HUDEP-2 (cell line): ENCODE data around the gene CAP1.

Experiments
- DNase-seq, 76 experiments: peaks; one replicate each; lab custom pipeline; 2025; ENCODE audit not compliant: unreplicated experiment in 76 of 76; lab: John Stamatoyannopoulos, UW

CAP1 gene

GRCh38 chr1:40057310-40058030 lies 16.9 kb downstream of the CAP1 start:
- peak in 60 of 76 experiments; percentile 7 to 91 (median 65) for DNase-seq

DNA sequence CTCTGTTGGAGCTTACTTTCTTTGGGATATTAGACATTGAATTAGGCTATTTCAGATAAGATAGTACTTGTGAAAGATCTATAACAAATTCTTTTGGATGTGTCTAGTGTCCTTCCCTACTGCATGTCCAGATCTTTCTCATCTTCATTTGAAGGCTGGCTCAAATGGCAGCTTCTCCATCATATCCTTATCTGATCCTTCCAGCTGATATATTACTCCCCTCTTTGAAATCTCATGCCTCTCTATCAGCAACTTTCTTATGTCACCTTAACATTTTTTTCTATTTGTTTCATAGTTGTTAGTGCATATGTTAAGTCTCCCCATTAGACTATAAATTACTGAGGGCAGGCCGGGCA lies 17.5 kb downstream of the CAP1 start:
- DNase-seq = peak in 2 of 76 experiments; percentile 5 to 7

DNA sequence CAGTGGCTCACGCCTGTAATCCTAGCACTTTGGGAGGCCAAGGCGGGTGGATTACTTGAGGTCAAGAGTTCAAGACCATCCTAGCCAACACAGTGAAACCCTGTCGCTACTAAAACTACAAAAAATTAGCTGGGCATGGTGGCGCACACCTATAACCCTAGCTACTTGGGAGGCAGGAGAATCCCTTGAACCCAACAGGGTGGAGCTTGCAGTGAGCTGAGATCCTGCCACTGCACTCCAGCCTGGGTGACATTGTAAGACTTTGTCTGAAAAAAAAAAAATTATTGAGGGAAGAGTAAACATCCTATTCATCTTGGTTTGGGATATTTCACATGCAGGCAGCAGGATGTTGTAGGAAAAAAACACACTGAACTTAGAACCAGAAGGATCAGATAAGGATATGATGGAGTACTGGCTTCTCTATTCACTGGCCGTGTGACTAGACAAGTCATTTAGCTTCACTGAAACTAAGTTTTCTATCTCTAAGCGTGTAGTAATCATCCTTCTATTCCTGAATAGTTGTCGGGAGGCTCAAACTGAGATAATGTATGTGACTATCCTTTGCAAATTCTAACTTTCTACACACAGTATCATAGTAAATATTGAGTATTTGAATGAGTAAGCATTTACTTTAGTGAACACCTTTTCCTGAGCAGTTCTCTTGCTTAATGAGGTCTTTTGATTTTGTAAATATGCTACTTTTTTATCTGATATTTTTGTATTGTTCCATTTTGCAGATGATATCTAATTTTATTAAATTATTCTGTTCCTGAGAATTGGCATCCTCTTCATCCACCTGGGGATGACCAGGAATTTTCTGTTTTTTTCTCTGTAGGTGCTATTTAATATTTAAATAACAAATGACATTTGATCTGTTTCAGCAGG lies 18.2 kb downstream of the CAP1 start:
- no peak for DNase-seq

DNA sequence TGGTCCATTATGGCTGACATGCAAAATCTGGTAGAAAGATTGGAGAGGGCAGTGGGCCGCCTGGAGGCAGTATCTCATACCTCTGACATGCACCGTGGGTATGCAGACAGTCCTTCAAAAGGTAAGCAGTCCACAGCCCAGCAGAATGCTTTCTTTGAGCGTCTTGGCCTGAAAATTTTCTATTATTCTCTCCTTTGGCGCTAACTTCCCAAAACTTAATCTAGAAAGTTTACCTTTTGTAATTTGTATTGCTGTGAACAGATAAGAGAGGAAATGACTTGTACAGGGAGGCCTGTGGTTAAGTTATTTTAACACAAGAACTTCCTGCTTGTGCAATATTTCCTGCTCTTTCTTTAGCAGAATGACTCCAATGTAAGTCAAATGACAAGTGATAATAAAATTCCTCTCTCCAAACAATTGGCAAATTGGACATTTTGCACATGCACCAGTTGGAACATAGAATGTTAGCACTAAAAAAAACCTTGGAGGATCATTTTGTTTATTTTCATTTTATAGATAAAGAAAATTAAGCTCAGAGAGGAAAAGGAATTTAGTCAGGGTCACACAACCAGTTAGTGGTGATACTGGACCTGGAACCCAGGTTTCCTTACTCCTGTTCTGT lies 18.9 kb downstream of the CAP1 start:
- DNase-seq = peak in 6 of 76 experiments; percentile 2 to 39 (median 12)

GRCh38 chr1:40059960-40060750 lies 19.6 kb downstream of the CAP1 start:
- no peak for DNase-seq

- DNase-seq = no peak
These were observed 24.4 kb downstream of the CAP1 start for GRCh38 chr1:40064797-40065499.

- no peak for DNase-seq
These were observed 26.5 kb downstream of the CAP1 start for GRCh38 chr1:40067023-40067422.

GRCh38 chr1:40067851-40068250 lies 27.3 kb downstream of the CAP1 start:
- DNase-seq = peak in 1 of 76 experiments; percentile 1

DNA sequence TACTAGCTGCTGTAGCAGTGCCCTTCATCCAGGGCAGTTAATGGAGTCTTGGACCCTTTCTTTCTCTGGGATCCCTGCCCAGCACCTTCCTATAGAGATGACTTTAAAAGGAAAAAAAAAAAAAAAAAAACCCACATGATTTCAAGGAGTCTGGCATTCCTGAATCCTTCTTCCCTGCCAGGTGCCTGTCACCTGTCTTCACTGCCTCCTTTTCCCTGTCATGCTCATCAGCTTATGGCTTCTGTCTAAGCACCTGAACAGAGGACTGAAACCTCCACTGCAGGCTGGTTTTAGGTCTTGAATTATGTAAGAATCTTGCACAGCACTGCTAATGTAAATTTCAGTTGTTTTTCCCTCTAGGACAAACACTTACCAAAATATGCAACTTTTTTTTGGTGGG lies 31.6 kb downstream of the CAP1 start:
- no peak for DNase-seq

- no peak for DNase-seq
These were observed 32.5 kb downstream of the CAP1 start for GRCh38 chr1:40073062-40073461.

DNA sequence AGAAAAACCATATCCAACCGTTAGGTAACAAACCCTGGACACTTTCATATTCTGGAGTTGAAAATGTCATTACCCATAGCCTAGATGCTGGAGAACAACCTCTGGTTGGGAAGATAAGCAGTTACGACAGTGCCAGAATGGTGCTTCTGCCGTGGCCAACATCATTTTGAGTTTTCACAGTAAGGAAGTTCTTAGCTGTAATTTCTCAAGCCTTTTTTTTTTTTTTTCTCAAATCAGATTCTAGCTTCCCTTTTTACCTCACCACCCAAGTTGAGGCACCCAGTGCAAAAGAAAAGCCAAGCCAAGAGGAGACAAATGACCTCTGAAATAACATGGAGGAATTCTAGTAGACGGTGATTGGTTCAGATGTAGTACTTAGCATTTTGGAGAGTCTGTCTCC lies 34.7 kb downstream of the CAP1 start:
- DNase-seq = no peak

DNA sequence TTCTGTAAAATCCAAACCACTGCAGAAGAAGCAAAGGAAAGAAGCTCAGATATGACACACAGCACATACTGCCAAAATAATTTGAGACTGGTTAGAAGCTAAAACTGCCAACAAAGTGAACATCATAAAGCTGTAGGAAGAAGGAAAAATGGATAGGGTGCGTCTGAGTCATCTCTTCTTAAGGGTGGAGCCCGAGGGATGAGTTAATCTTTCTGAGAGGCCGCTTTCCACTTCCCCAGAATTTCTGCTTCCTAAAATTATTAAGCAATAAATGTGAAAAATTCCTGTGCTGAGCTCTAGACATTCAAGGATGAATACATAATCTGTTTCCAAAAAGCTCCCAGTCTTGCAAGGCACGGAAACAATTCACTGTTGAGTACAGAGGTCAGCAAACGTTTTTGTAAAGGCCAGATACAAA lies 36.4 kb downstream of the CAP1 start:
- peak in 1 of 76 experiments; percentile 2 for DNase-seq

DNA sequence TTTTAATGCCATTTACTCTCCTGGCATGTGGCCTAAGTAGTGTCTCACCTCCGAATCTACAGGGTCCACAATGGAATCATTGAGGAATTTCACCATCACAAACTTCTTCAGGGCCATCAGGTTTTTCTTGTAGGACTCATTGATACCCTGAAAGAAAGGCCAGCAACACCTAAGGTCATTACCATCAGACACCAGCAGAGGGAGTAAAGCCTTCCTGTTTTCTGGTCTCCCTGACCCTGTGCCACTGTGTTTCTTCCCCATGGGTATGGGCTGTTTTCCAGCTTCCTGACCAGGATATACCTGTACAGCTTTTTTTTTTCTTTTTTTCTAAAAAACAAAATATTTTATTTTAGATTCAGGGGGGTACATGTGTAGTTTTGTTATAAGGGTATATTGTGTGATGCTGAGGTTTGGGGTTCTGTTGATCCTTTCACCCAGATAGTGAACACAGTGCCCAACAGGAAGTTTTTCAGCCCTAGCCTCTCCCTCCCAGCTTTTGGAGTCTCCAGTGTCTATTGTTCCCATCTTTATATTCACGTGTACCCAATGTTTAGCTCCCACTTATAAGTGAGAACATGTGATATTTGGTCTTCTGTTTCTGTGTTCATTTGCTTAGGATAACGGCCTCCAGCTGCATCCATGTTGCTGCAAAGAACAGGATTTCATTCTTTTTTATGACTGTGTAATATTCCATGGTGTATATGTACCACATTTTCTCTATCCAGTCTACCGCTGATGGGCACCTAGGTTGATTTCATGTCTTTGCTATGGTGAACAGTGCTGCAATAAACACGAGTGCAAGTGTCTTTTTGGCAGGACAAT lies 38.2 kb downstream of the CAP1 start:
- peak in 47 of 76 experiments; percentile 4 to 69 (median 33) for DNase-seq

- no peak for DNase-seq
These were observed 39.4 kb downstream of the CAP1 start for GRCh38 chr1:40079774-40080400.

- DNase-seq = no peak
These were observed 41.3 kb downstream of the CAP1 start for GRCh38 chr1:40081871-40082270.

GRCh38 chr1:40084750-40085149 lies 44.2 kb downstream of the CAP1 start:
- DNase-seq = peak in 57 of 76 experiments; percentile 2 to 67 (median 25)

GRCh38 chr1:40090652-40091355 lies 50.3 kb downstream of the CAP1 start:
- no peak for DNase-seq

GRCh38 chr1:40092241-40092640 lies 51.7 kb downstream of the CAP1 start:
- no peak for DNase-seq
